Measurements from ENCODE around the gene CYP3A4. TPM values are rescaled to one million over a fixed set of nuclear protein-coding genes. Genes with fewer than 3 reads are reported as not detected.
"Not testable (repeated sequence)": the region's sequence is repeated elsewhere in the genome, so short reads cannot be mapped to it uniquely, and the experiment has no call there.

Gene CYP3A4
- total RNA-seq = 2.6 TPM

- no peak for DNase-seq
Observed at GRCh38 chr7:99784007-99784406, at the start of gene CYP3A4. TSS of gene CYP3A4 (minus strand) at chr7:99784184. CDS start at chr7:99784081, 103 bp downstream.

- DNase-seq = no peak
Observed at GRCh38 chr7:99833289-99833877, 49.4 kb upstream of the CYP3A4 start.

- no peak for DNase-seq
Observed at GRCh38 chr7:99831595-99831994, 47.6 kb upstream of the CYP3A4 start.

GRCh38 chr7:99829524-99830160 is 45.7 kb upstream of the CYP3A4 start:
- DNase-seq = no peak

GRCh38 chr7:99828811-99829210 is 44.8 kb upstream of the CYP3A4 start:
- DNase-seq = no peak

- no peak for DNase-seq
Observed at GRCh38 chr7:99827040-99827778, 43.2 kb upstream of the CYP3A4 start.

GRCh38 chr7:99825873-99826272 is 41.9 kb upstream of the CYP3A4 start:
- DNase-seq = no peak

GRCh38 chr7:99825452-99825851 is 41.5 kb upstream of the CYP3A4 start:
- no peak for DNase-seq

- no peak for DNase-seq
Observed at GRCh38 chr7:99824091-99824490, 40.1 kb upstream of the CYP3A4 start.

GRCh38 chr7:99822731-99823718 is 39.0 kb upstream of the CYP3A4 start:
- no peak for DNase-seq

- DNase-seq = no peak
Observed at GRCh38 chr7:99820408-99821027, 36.5 kb upstream of the CYP3A4 start.

- no peak for DNase-seq
Observed at GRCh38 chr7:99808766-99809165, 24.8 kb upstream of the CYP3A4 start.

- DNase-seq = no peak
Observed at GRCh38 chr7:99806839-99807478, 23.0 kb upstream of the CYP3A4 start.

- no peak for DNase-seq
Observed at GRCh38 chr7:99805641-99806040, 21.7 kb upstream of the CYP3A4 start.

GRCh38 chr7:99803118-99803517 is 19.1 kb upstream of the CYP3A4 start:
- DNase-seq = not testable (repeated sequence)

GRCh38 chr7:99801407-99801806 is 17.4 kb upstream of the CYP3A4 start:
- not testable (repeated sequence) for DNase-seq

- DNase-seq = no peak
Observed at GRCh38 chr7:99798972-99799371, 15.0 kb upstream of the CYP3A4 start.

GRCh38 chr7:99795864-99796263 is 11.9 kb upstream of the CYP3A4 start:
- not testable (repeated sequence) for DNase-seq

GRCh38 chr7:99794585-99795502 is 10.9 kb upstream of the CYP3A4 start:
- DNase-seq = no peak

GRCh38 chr7:99793443-99793842 is 9.5 kb upstream of the CYP3A4 start:
- DNase-seq = no peak
